IMR-90 (cell line): ENCODE measurements around the gene PTPN11.

ENCODE experiments used
- CEBPB ChIP-seq: IDR thresholded peaks from 2 replicates; pipeline ENCODE4 v1.6.1; 2012; ENCODE audit warnings: low read depth, low read length, improper control_type of control experiment
- CTCF ChIP-seq: conservative IDR thresholded peaks from 2 replicates; pipeline ENCODE4 v1.5.1; 2012; ENCODE audit warnings: mild to moderate bottlenecking, low read depth, low read length, improper control_type of control experiment
- MAFK ChIP-seq: IDR thresholded peaks from 2 replicates; pipeline ENCODE4 v1.6.1; 2012; ENCODE audit warnings: low read depth, low read length, improper control_type of control experiment
- MAZ ChIP-seq: IDR thresholded peaks from 2 replicates; pipeline ENCODE4 v1.6.1; 2012; ENCODE audit warnings: low read depth, mild to moderate bottlenecking, low read length, improper control_type of control experiment, moderate library complexity, borderline replicate concordance
- MXI1 ChIP-seq: IDR thresholded peaks from 2 replicates; pipeline ENCODE4 v1.6.1; 2012; ENCODE audit warnings: low read depth, mild to moderate bottlenecking, low read length, moderate library complexity, borderline replicate concordance
- POLR2A ChIP-seq: IDR thresholded peaks from 2 replicates; pipeline ENCODE4 v1.6.1; 2012; ENCODE audit warnings: mild to moderate bottlenecking, low read depth, low read length
- RAD21 ChIP-seq: IDR thresholded peaks from 2 replicates; pipeline ENCODE4 v1.6.1; 2012; ENCODE audit warnings: low read length, improper control_type of control experiment
- RCOR1 ChIP-seq: IDR thresholded peaks from 2 replicates; pipeline ENCODE4 v1.6.1; 2012; ENCODE audit warnings: mild to moderate bottlenecking, low read length, improper control_type of control experiment; ENCODE audit not compliant: insufficient replicate concordance

- TF ChIP-seq CTCF, result no peak
- TF ChIP-seq RCOR1, result no peak
- TF ChIP-seq POLR2A, result no peak
- no peak for TF ChIP-seq CEBPB
- TF ChIP-seq MAFK, result no peak
- no peak for TF ChIP-seq MXI1
- TF ChIP-seq MAZ, result no peak
- no peak for TF ChIP-seq RAD21
These were observed 105.1 kb downstream of the PTPN11 start for GRCh38 chr12:112523856-112524255.
